ENCODE data around the gene CUBN.

CUBN gene

DNA sequence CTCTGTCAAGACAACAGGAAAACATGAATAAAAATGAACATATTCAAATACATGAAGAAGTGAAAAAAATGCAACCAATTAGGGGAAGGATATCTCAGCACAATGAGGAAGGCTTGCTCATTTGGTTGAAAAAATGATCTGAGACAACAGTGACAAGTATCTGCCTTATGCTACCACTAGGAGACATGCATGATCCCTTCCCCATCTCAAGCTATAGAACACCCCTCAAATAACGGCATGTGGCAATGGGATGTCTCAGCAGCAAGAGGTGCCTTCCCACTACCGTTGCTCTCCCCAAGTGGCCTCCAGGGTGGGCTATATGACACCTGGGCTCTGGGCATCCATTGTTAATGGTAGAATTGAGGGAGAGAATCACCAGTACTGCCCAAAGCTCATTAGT lies 214.3 kb downstream of the CUBN start:
- H3K4me3 ChIP-seq (ENCODE audit: low read length) = no peak overlapping the region
- no peak for DNase-seq (ENCODE audit: low read depth)
- TF ChIP-seq, protein P1, sequence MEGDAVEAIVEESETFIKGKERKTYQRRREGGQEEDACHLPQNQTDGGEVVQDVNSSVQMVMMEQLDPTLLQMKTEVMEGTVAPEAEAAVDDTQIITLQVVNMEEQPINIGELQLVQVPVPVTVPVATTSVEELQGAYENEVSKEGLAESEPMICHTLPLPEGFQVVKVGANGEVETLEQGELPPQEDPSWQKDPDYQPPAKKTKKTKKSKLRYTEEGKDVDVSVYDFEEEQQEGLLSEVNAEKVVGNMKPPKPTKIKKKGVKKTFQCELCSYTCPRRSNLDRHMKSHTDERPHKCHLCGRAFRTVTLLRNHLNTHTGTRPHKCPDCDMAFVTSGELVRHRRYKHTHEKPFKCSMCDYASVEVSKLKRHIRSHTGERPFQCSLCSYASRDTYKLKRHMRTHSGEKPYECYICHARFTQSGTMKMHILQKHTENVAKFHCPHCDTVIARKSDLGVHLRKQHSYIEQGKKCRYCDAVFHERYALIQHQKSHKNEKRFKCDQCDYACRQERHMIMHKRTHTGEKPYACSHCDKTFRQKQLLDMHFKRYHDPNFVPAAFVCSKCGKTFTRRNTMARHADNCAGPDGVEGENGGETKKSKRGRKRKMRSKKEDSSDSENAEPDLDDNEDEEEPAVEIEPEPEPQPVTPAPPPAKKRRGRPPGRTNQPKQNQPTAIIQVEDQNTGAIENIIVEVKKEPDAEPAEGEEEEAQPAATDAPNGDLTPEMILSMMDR (conservative IDR thresholded peaks at IDR 0.05; ENCODE audit: low read depth, low read length) = no peak

DNA sequence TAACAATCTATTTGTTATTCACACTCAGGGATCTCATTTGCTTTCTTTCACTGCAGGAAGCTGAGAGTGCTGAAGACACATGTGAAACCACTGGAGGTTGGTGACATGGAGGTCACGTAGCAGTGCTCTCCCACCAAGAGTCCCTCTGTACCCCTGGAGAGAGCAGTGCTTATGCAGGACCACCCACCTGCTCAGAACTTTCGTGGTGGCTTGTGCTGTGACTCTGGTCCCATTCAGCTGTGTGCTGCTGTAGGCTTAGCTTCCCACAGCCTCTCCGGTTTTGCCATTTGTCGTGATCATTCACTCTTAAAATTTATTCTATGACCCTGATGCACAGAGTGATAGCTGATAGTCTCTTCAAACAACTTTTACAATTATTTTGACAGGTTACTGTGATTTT lies 216.3 kb downstream of the CUBN start:
- no peak overlapping the region for H3K4me3 ChIP-seq (ENCODE audit: low read length)
- no peak for DNase-seq (ENCODE audit: low read depth)
- TF ChIP-seq, protein P1 (conservative IDR thresholded peaks at IDR 0.05; ENCODE audit: low read depth, low read length) = no peak

DNA sequence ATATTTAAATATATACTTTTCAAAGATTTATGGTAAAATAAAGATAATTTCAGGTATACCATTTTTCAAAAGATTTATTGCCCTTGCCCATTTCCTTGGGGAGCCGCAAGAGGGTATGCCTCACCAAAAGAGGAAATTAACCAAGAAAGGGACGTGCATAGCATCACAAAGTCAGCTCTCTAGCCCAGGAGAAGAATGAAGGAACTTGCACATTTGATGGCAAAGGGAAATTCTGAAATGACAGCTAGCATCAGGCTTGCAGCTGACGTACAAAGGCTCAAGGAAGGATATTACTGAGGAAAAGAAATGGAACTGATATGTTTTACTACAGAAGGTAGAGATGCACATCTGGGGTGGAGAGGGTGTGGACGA lies 218.8 kb downstream of the CUBN start:
- TF ChIP-seq, protein P1 (conservative IDR thresholded peaks at IDR 0.05; ENCODE audit: low read depth, low read length) = no peak
- no peak for DNase-seq (ENCODE audit: low read depth)
- no peak overlapping the region for H3K4me3 ChIP-seq (ENCODE audit: low read length)

DNA sequence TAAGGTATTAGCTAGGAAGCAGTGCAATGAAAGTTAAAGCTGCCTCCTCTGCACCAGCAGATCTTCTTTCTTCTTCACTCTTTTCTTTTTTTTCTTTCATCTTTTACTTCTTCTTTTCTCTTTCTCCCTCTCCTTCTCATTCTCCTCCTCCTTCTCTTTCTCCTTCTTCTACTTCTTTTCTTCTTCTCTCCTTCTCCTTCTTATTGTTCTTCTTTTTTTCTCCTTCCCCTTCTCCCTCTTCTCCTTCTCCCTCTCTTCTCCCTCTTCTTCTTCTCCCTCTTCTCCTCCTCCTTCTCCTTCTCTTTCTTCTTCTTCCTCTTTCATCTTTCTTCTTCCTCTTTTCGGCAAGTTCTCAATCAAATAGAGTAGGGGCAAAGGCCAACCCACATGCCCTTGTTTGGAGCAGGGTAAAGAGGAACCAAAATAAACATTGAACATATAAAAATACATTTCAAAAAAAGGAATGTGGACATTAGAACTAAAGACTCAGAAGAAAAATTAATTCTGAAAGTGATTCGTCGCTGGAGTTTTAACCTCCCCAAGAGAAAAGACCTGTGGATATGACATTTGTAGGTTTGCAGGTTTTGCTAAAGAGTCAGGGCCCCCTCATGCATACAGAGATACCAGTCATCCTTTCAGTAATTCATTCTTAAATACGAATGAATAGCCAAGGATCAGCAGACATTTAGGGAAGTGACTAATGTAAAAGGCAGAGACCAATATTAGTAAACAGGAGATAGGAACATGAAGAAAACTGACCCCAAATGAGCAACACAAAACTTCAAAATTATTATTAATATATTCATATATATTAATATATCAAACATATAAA lies 219.4 kb downstream of the CUBN start:
- TF ChIP-seq, protein P1 (conservative IDR thresholded peaks at IDR 0.05; ENCODE audit: low read depth, low read length) = no peak
- DNase-seq (ENCODE audit: low read depth) = no peak
- no peak overlapping the region for H3K4me3 ChIP-seq (ENCODE audit: low read length)

DNA sequence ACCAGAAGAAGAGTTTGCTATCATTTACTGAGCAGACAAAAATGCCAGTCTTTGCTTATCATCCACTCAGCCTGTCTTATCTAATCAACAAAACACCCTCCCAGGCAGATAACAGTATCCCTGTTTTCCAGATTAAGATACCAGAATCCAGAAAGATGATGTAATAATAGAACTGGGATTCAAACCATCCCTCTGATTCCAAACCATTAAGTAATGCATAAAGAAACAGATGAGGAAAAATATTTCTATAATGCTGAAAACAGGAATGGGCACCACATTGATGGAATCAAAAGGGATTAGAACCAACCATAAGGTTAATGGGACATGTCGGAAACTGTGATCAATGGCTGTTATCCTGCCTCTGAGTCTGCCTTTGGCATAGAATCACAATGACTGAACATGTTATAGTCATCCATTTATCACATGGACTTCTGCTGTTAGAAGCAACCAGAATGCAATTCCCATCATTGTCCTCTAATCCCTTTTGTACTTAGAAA lies 220.3 kb downstream of the CUBN start:
- DNase-seq (ENCODE audit: low read depth) = no peak
- no peak overlapping the region for H3K4me3 ChIP-seq (ENCODE audit: low read length)
- TF ChIP-seq, protein P1 (conservative IDR thresholded peaks at IDR 0.05; ENCODE audit: low read depth, low read length) = no peak

DNA sequence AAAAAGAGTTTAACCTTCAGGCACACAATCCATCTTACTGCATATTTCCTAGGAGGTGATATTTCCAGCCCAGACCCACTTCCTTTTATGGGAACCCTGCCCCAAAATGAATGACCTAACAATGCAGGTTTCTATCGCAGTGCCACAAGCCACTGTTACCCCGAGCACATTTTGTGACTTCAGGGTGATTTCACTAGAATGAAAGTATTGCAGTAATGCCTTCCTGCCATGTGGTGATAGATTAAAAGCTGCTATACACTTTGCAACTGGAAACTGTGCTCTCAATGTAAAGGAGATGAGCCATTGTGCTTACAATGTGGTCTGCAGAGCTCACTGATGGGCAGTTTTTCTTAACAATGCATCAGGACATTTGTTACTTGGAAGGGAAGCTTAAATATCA lies 221.9 kb downstream of the CUBN start:
- H3K4me3 ChIP-seq (ENCODE audit: low read length) = no peak overlapping the region
- DNase-seq (ENCODE audit: low read depth) = no peak
- TF ChIP-seq, protein P1 (conservative IDR thresholded peaks at IDR 0.05; ENCODE audit: low read depth, low read length) = no peak

DNA sequence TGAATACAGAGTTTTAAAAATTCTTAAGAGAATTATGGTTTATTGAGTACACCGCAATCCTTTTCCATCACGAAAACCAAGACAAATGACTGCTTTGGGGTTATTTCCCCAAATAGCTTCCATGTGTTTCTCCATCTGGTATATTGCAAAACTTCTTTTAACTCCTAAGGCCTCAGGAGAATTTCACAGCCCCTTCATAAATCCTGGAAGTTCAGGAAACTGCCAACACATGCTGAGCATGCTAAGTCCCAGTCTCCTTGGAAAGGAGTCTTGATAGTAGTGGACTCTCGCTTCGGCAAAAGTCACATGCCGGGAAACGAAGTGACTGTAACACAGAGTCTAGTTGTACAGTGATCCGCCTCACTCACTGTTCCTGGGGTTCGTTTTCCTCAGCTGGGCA lies 224.3 kb downstream of the CUBN start:
- no peak overlapping the region for H3K4me3 ChIP-seq (ENCODE audit: low read length)
- TF ChIP-seq, protein P1 (conservative IDR thresholded peaks at IDR 0.05; ENCODE audit: low read depth, low read length) = no peak
- DNase-seq (ENCODE audit: low read depth) = no peak

Measured in retinal pigment epithelial cell (primary cell).